ENCODE results near the gene SLC38A3. TPM values are rescaled to one million over a fixed set of nuclear protein-coding genes. Genes with fewer than 3 reads are reported as not detected.

SLC38A3 gene
- total RNA-seq, 1 experiment from 2014 or later = 6.0 TPM

DNA sequence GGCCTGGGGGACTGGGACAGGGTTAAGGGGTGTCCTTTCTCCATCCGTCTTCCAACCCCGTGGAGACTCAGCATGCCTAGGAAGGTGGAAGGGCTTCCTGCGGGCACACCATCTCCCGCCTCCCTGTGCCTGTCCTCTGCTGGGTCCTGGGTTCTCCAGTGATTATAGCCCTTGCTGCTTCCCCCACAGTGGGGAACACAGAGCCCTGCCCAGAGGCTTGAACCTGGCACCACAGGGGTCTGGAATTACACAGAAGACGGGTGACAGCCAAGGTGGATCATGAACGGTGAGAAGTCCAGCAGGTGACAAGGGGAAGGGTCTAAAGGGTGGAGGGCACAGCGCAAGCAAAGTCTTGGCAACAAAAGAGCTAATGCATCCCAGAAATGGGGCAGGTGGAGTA lies 57.7 kb downstream of the SLC38A3 start:
- Histone ChIP-seq H3K4me3 (ENCODE audit: low read depth in 2 of 2, low read length in 2 of 2) (no peak overlapping the region), H3K27me3 (ENCODE audit: control insufficient read depth, insufficient read depth, low read length) (no peaks in the 10 kb centered on the region), H3K9me3 (ENCODE audit: control insufficient read depth, insufficient read depth, low read depth, low read length) (no peaks in the 10 kb centered on the region), H3K36me3 (ENCODE audit: control insufficient read depth, insufficient read depth, low read length) (no peaks in the 10 kb centered on the region), H3K4me1 (ENCODE audit: control insufficient read depth, insufficient read depth, low read length) (peaks cover 9% of the 10 kb centered on the region), H3K27ac (ENCODE audit: low read length) (no peak overlapping the region)
- no peak for TF ChIP-seq CTCF (IDR thresholded peaks at IDR 0.05)
- TF ChIP-seq TCF7L2 (IDR thresholded peaks at IDR 0.05; ENCODE audit: low read depth, low read length) = no peak
- no peak for TF ChIP-seq POLR2AphosphoS5 (IDR thresholded peaks at IDR 0.05; ENCODE audit: low read depth, low read length)
- TF ChIP-seq, protein P1, sequence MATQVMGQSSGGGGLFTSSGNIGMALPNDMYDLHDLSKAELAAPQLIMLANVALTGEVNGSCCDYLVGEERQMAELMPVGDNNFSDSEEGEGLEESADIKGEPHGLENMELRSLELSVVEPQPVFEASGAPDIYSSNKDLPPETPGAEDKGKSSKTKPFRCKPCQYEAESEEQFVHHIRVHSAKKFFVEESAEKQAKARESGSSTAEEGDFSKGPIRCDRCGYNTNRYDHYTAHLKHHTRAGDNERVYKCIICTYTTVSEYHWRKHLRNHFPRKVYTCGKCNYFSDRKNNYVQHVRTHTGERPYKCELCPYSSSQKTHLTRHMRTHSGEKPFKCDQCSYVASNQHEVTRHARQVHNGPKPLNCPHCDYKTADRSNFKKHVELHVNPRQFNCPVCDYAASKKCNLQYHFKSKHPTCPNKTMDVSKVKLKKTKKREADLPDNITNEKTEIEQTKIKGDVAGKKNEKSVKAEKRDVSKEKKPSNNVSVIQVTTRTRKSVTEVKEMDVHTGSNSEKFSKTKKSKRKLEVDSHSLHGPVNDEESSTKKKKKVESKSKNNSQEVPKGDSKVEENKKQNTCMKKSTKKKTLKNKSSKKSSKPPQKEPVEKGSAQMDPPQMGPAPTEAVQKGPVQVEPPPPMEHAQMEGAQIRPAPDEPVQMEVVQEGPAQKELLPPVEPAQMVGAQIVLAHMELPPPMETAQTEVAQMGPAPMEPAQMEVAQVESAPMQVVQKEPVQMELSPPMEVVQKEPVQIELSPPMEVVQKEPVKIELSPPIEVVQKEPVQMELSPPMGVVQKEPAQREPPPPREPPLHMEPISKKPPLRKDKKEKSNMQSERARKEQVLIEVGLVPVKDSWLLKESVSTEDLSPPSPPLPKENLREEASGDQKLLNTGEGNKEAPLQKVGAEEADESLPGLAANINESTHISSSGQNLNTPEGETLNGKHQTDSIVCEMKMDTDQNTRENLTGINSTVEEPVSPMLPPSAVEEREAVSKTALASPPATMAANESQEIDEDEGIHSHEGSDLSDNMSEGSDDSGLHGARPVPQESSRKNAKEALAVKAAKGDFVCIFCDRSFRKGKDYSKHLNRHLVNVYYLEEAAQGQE (IDR thresholded peaks at IDR 0.05; ENCODE audit: insufficient read depth in 1 of 2, low read depth in 2 of 2, low read length in 1 of 2) = no peak
- TF ChIP-seq SIN3A (IDR thresholded peaks at IDR 0.05; ENCODE audit: borderline replicate concordance, insufficient read depth, low read depth, low read length) = no peak
- no TSS peak for BruUV-seq (replicated peaks)
- no peak for DNase-seq (ENCODE audit: low read depth, low spot score)
- ATAC-seq = no peak
- intact Hi-C loops (cut with micrococcal nuclease; ENCODE audit: unreplicated experiment) (loop anchor here (10.0 kb wide), 1 partner anchor 68 kb away; the partner anchor contains the start of gene GNAT1), in situ Hi-C loops (cut with HindIII; ENCODE audit: low pct_unique_long_range_greater_than_20kb, low sequenced_read_pairs) (no loop called here)
- CTCF ChIA-PET = no interaction called here
- POLR2A ChIA-PET = no interaction called here

- Histone ChIP-seq H3K4me1 (ENCODE audit: control insufficient read depth, insufficient read depth, low read length) (peaks cover 9% of the 10 kb centered on the region), H3K27me3 (ENCODE audit: control insufficient read depth, insufficient read depth, low read length) (no peaks in the 10 kb centered on the region), H3K27ac (ENCODE audit: low read length) (no peak overlapping the region), H3K9me3 (ENCODE audit: control insufficient read depth, insufficient read depth, low read depth, low read length) (no peaks in the 10 kb centered on the region), H3K4me3 (ENCODE audit: low read depth in 2 of 2, low read length in 2 of 2) (no peak overlapping the region), H3K36me3 (ENCODE audit: control insufficient read depth, insufficient read depth, low read length) (no peaks in the 10 kb centered on the region)
- no peak for DNase-seq (ENCODE audit: low read depth, low spot score)
- ChIA-PET POLR2A (interaction anchor here (0.5 kb wide), 1 partner anchor 65 kb away, joined by 5 read pairs; no protein-coding TSS in a partner anchor), CTCF (no interaction called here)
- intact Hi-C loops (cut with micrococcal nuclease; ENCODE audit: unreplicated experiment) (loop anchor here (10.0 kb wide), 1 partner anchor 69 kb away; the partner anchor contains the start of gene GNAT1), in situ Hi-C loops (cut with HindIII; ENCODE audit: low pct_unique_long_range_greater_than_20kb, low sequenced_read_pairs) (no loop called here)
- ATAC-seq = no peak
- TF ChIP-seq POLR2AphosphoS5 (IDR thresholded peaks at IDR 0.05; ENCODE audit: low read depth, low read length) = no peak
- no peak for TF ChIP-seq TCF7L2 (IDR thresholded peaks at IDR 0.05; ENCODE audit: low read depth, low read length)
- TF ChIP-seq, protein P1 (IDR thresholded peaks at IDR 0.05; ENCODE audit: insufficient read depth in 1 of 2, low read depth in 2 of 2, low read length in 1 of 2) = no peak
- no peak for TF ChIP-seq CTCF (IDR thresholded peaks at IDR 0.05)
- no peak for TF ChIP-seq SIN3A (IDR thresholded peaks at IDR 0.05; ENCODE audit: borderline replicate concordance, insufficient read depth, low read depth, low read length)
- no TSS peak for BruUV-seq (replicated peaks)
Measured at GRCh38 chr3:50263478-50264382, 58.7 kb downstream of the SLC38A3 start.

Measured in Panc1 (cell line).